OCI-LY1 (cell line): Measurements from ENCODE around the gene OR13J1.

Experiments
- EZH2 ChIP-seq: fragments of 200-600 bp; sonication (generic), shearing (Covaris generic); IDR thresholded peaks from 2 replicates; pipeline ENCODE4 v1.8.0; 2017; ENCODE audit warnings: borderline replicate concordance, mixed run types, mild to moderate bottlenecking, antibody characterized with exemption, low read length, moderate library complexity, mixed read lengths
- TF ChIP-seq, protein P1 (sequence below): fragments of 200-600 bp; sonication (generic), shearing (Covaris generic); IDR thresholded peaks from 2 replicates; pipeline ENCODE4 v1.5.1; 2017; ENCODE audit warnings: mild to moderate bottlenecking, antibody characterized with exemption, low read length, moderate library complexity, mixed read lengths

DNA sequence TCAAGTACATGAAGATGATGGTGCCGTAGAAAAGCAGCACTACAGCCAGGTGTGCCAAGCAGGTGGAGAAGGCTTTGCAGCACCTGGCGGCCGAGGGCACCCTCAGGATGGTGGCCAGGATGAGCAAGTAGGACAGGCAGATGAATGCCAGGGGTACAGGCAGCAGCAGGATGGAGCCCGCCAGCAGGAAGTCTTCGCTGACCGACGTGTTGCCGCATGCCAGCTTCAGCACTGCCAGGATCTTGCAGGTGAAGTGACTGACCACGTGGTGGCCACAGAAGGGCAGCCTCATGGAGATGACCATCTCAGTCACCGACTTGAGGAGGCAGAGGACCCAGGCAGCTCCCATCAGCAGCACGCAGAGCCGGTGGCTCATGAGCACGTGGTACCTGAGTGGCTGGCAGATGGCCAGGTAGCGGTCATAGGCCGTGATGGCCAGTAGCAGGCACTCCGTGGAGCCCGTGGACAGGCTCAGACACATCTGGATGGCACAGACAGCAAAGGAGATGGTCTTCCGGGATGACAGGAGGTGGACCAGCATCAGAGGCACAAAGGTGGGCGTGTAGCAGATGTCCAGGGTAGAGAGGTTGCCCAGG lies 482 bp downstream of the OR13J1 start:
- TF ChIP-seq EZH2: no peak
- TF ChIP-seq, protein P1, sequence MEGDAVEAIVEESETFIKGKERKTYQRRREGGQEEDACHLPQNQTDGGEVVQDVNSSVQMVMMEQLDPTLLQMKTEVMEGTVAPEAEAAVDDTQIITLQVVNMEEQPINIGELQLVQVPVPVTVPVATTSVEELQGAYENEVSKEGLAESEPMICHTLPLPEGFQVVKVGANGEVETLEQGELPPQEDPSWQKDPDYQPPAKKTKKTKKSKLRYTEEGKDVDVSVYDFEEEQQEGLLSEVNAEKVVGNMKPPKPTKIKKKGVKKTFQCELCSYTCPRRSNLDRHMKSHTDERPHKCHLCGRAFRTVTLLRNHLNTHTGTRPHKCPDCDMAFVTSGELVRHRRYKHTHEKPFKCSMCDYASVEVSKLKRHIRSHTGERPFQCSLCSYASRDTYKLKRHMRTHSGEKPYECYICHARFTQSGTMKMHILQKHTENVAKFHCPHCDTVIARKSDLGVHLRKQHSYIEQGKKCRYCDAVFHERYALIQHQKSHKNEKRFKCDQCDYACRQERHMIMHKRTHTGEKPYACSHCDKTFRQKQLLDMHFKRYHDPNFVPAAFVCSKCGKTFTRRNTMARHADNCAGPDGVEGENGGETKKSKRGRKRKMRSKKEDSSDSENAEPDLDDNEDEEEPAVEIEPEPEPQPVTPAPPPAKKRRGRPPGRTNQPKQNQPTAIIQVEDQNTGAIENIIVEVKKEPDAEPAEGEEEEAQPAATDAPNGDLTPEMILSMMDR: no peak
